ENCODE results near the gene GLIPR1L2.
A peak's percentile ranks its signal among the peaks of the same experiment; 100 is the strongest.

Gene GLIPR1L2

DNA sequence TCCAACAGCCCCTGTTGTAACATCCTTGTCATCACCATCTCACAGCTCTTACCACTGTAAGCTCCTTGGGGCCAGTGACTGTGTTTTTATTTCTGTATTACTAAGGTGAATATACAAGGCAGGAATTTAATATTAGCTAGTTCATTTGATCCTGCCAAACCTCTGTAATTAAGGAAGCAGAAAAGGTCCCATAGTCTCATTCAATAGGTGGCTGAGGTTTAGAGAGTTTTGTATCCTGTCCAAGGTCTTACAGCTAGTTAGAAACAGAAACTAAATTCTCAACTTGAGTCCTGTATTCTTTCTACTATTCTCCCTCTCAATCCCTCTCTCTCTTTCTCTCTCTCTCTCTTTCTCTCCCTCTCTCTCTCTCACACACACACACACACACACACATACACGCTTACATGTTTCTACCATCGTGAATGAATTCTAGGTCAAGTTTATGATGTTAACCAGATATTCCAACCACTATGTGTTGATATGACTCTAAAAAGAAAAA is 89.1 kb downstream of the GLIPR1L2 start:
- DNase-seq: no peak

DNA sequence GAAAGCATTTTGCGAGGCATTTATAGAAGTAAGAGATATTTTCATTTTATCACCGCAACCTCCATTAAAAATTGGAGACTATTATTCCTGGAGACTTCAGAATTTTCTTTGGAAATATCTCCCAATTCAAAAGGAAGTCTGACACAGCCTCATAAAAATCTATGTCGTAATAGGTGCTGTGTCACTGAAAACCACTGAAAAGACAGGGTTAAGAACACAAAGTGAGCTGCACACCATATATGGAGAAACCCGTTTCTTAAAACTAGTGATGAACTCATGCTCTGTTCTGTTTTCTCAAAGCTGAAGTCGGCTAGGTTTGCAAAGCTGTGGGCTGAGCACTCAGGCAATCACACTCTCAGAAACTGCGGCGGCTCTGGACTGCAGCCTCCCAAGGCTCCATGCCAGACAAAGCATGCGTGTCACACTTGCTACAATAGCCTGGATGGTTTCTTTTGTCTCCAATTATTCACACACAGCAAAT is 89.6 kb downstream of the GLIPR1L2 start, which contains the start of gene GLIPR1:
Gene GLIPR1, plus strand, starts transcription at position 287 of the 481 bp plus-strand sequence. Its CDS starts 126 bp downstream, at position 413.
- DNase-seq: peak; percentile 92

DNA sequence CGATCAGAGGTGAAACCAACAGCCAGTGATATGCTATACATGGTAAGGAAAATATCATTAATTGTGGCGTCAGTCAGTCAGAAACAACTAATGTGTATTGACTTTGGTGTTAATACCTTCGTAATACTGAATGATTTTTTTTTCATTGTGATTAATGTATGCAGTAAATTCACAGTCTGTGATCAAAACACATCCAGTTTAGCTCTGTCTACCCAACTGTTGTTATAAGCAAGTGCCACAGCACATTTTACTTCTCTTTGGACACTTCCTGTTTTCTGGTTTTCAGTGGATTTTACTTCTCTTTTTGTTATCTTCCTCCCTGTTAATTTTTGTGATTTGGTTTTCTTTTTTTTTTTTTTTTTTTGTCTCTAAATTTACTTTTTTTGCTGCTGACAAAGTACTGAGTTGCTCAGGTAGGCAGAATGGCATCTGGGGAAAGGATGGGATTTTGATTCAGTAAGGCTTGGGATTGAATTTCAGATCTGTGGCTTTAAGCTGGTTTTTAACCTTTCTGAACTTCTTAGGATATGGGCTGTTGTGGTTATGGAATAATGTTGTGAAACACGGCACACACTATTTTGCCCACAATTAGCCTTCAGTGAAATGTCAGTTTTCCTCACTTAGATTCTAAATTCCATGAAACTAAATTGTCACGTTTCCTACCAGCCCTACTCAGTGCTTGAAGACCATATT is 90.3 kb downstream of the GLIPR1L2 start:
- DNase-seq: no peak

DNA sequence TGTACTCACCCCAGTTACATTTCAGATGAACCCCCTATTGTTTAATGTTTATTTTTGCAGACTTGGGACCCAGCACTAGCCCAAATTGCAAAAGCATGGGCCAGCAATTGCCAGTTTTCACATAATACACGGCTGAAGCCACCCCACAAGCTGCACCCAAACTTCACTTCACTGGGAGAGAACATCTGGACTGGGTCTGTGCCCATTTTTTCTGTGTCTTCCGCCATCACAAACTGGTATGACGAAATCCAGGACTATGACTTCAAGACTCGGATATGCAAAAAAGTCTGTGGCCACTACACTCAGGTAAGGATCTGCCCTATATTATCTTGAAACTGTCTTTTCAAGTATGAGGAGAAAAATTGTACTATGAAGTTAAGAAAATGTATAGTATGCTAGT is 90.9 kb downstream of the GLIPR1L2 start:
- DNase-seq: no peak

Data from NCI-H226 (cell line).